Liver (tissue), 3 donors: Measurements from ENCODE around the gene MCTP2.

ENCODE experiments used
- ATF3 ChIP-seq: IDR thresholded peaks from 2 replicates; pipeline ENCODE4 v1.6.1; 2016; ENCODE audit warnings: antibody characterized with exemption
- CTCF ChIP-seq: fragments of 150-350 bp; IDR thresholded peaks from 2 replicates; pipeline ENCODE4 v1.5.1; 2017; ENCODE audit warnings: improper control_type of control experiment, low read depth, low read length; ENCODE audit not compliant: missing input control
- EGR1 ChIP-seq, 2 donors: IDR thresholded peaks; 2 replicates each; pipeline ENCODE4 v1.6.1; 2016 to 2018; ENCODE audit warnings: antibody characterized with exemption in 2 of 2, low read depth in 2 of 2
- FOXA1 ChIP-seq: IDR thresholded peaks from 2 replicates; pipeline ENCODE4 v1.6.1; 2016; ENCODE audit warnings: antibody characterized with exemption
- FOXA2 ChIP-seq: IDR thresholded peaks from 2 replicates; pipeline ENCODE4 v1.6.1; 2016; ENCODE audit warnings: antibody characterized with exemption
- JUND ChIP-seq, 2 donors: IDR thresholded peaks; 2 replicates each; pipeline ENCODE4 v1.6.1; 2016; ENCODE audit warnings: antibody characterized with exemption in 2 of 2
- MAX ChIP-seq: IDR thresholded peaks from 2 replicates; pipeline ENCODE4 v1.6.1; 2016; ENCODE audit warnings: antibody characterized with exemption
- RXRA ChIP-seq, 2 donors: IDR thresholded peaks; 2 replicates each; pipeline ENCODE4 v1.6.1; 2017 to 2018; ENCODE audit warnings: antibody characterized with exemption in 2 of 2, mild to moderate bottlenecking in 1 of 2
- SP1 ChIP-seq: IDR thresholded peaks from 2 replicates; pipeline ENCODE4 v1.6.1; 2018; ENCODE audit warnings: antibody characterized with exemption, mild to moderate bottlenecking
- TAF1 ChIP-seq: conservative IDR thresholded peaks from 2 replicates; pipeline ENCODE4 v1.6.1; 2016; ENCODE audit warnings: antibody characterized with exemption, mild to moderate bottlenecking
- YY1 ChIP-seq: IDR thresholded peaks from 2 replicates; pipeline ENCODE4 v1.6.1; 2016; ENCODE audit warnings: antibody characterized with exemption, mild to moderate bottlenecking
- donor health status: healthy.
- donor health status: healthy.

- no peak for TF ChIP-seq CTCF
- TF ChIP-seq MAX = no peak
- no peak for TF ChIP-seq TAF1
- TF ChIP-seq JUND (IDR thresholded peaks at IDR 0.05) = no peak
- no peak for TF ChIP-seq FOXA1
- no peak for TF ChIP-seq EGR1 (IDR thresholded peaks at IDR 0.05; ENCODE audit: low read depth in 2 of 2)
- TF ChIP-seq SP1 = no peak
- TF ChIP-seq ATF3 = no peak
- no peak for TF ChIP-seq FOXA2
- no peak for TF ChIP-seq RXRA (IDR thresholded peaks at IDR 0.05)
- no peak for TF ChIP-seq YY1
Measured at GRCh38 chr15:94385441-94385840, 154.1 kb downstream of the MCTP2 start.
